Fibroblast of skin of right quadriceps (primary cell): Measurements from ENCODE around the gene CKMT2.

Experiments used
- DNase-seq: peaks from one replicate; pipeline ENCODE4 v3.0.0-alpha.2; 2013

CKMT2 gene

DNA sequence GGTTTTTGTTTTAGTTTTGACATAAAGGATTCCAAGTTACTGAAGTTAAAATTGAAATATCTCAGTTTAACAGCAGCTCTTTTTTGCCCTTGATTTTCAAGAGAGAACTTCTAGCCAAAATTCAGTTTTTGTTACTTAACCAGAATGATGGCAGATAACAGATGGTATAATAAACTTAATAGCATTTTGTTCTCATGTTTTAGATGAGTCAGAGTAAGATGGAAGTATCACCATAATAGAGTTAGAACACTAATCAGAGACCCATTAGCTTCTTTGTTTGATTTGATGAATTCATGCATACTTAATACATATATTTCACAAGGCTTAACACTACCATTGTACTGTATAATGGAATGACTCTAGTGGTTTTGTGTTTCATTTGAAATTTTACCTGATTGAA is 80.2 kb downstream of the CKMT2 start:
- DNase-seq = no peak

DNA sequence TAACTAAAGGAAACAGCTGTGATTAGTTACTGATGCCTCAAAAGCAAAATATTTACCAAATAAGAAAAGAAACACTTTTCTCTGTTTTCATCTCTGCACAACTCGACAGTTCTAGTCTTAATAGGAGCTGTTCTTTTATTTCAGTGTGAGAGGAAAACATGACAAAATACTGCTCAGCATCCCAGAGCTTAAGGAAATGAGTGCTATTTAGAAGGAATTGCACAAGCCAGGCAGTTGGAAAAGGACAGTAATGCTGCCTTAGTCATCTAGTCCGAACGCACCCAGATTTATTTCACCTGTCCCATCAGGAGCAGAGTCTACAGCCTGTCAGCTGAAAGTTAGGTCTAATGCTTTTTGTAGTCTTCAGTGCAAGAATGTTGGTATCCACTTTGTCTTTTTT is 80.6 kb downstream of the CKMT2 start:
- DNase-seq = no peak

DNA sequence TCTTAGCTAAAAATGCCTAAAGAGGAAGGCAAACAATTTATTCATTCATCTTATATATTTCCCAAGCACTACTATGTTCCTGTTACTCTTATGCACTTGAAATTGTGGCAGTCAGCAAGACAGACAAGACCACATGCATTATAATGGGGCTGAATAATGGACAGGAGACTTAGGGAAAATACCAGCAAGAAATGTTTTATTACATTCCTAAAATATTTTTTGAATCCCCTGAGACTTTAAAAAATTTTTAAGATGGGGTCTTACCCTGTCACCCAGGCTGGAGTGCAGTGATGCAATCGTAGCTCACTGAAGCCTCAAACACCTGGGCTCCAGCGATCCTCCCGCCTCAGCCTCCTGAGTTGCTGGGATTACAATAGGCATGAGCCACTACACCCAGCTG is 81.5 kb downstream of the CKMT2 start:
- DNase-seq = peak; percentile 18

DNA sequence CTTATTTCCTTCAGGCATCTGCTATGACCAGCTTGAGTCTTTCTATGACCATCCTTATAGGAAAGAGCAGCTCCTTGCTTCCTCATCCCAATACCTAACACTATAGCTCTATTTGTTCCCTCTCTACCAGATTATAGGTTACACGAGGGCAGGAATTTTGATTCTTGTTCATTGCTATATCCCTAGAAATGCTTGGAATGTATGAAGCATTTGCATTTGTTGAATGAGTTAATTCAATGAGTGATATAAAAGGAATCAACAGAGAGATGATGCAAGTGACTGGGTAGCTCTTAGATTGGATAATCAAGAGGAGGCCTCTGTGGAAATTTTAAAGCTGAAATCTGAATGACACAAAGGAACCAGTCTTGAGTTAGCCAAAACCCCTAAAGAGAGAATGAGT is 82.2 kb downstream of the CKMT2 start:
- peak; percentile 78 for DNase-seq

DNA sequence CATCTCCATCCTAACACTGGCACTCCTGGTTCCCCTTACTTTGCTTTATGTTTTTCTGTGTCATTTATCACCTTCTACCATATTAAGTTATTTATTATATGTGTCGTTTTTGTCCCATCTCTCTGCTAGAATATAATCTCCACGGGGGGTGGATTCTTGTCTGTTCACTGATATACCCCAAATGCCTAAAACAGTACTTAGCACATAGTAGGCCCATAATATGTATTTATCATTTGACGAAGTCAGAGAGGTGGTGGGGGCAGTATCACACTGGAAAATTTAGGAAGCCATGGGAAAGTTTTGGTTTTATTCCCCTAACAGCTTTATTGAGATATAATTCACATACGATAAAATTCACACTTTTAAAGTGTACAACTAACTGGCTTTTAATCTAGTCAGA is 82.7 kb downstream of the CKMT2 start:
- DNase-seq = no peak
